Measurements from ENCODE around the gene GPRIN2. TPM values are rescaled to one million over a fixed set of nuclear protein-coding genes. Genes with fewer than 3 reads are reported as not detected.

Gene GPRIN2
- total RNA-seq, 1 experiment from 2014 or later: 3.7 TPM

GRCh38 chr10:46551701-46552525 lies 4.5 kb downstream of the GPRIN2 start:
- Mint-ChIP-seq H3K4me1 (ENCODE audit: low read depth, unreplicated experiment) (no peaks in the 10 kb centered on the region), H3K4me3 (ENCODE audit: unreplicated experiment) (no peak overlapping the region), H3K9me3 (ENCODE audit: unreplicated experiment) (no peaks in the 10 kb centered on the region), H3K27ac (ENCODE audit: unreplicated experiment) (no peak overlapping the region), H3K27me3 (ENCODE audit: insufficient read depth, unreplicated experiment) (no peaks in the 10 kb centered on the region), H3K36me3 (ENCODE audit: insufficient read depth, unreplicated experiment) (no peaks in the 10 kb centered on the region)
- ChIA-PET POLR2A (no interaction called here), CTCF (interaction anchor here (1.3 to 2.4 kb wide), 3 partner anchors 7 to 12 kb away, joined by 4 to 7 read pairs (median 5); no protein-coding TSS in a partner anchor)
- no peak for TF ChIP-seq CTCF (IDR thresholded peaks at IDR 0.05; ENCODE audit: insufficient read depth in 1 of 2, low read depth in 1 of 2, low read length in 1 of 2, severe bottlenecking in 1 of 2, unreplicated experiment in 1 of 2)
- no peaks in the 10 kb centered on the region for H3K36me3 ChIP-seq (ENCODE audit: control insufficient read depth, insufficient read depth, low read length)
- BruUV-seq (replicated peaks): no TSS peak
- H3K27me3 ChIP-seq (replicated peaks; ENCODE audit: control insufficient read depth, insufficient read depth, low read length): no peaks in the 10 kb centered on the region
- H3K4me3 ChIP-seq (ENCODE audit: low read depth, low read length): no peak overlapping the region
- intact Hi-C loops (cut with micrococcal nuclease; ENCODE audit: unreplicated experiment): loop anchor here (1.0 kb wide), 1 partner anchor 12 kb away; no protein-coding TSS in a partner anchor
- no peaks in the 10 kb centered on the region for H3K9me3 ChIP-seq
- peak; percentile 12 to 44 for DNase-seq
- peaks cover 31% of the 10 kb centered on the region; the same call in 1 of the 2 replicates for H3K4me1 ChIP-seq

- no peak for TF ChIP-seq CTCF (IDR thresholded peaks at IDR 0.05; ENCODE audit: insufficient read depth in 1 of 2, low read depth in 1 of 2, low read length in 1 of 2, severe bottlenecking in 1 of 2, unreplicated experiment in 1 of 2)
- no peaks in the 10 kb centered on the region for H3K36me3 ChIP-seq (ENCODE audit: control insufficient read depth, insufficient read depth, low read length)
- Mint-ChIP-seq H3K9me3 (ENCODE audit: unreplicated experiment) (no peaks in the 10 kb centered on the region), H3K27me3 (ENCODE audit: insufficient read depth, unreplicated experiment) (no peaks in the 10 kb centered on the region), H3K27ac (ENCODE audit: unreplicated experiment) (no peak overlapping the region), H3K4me3 (ENCODE audit: unreplicated experiment) (no peak overlapping the region), H3K4me1 (ENCODE audit: low read depth, unreplicated experiment) (no peaks in the 10 kb centered on the region), H3K36me3 (ENCODE audit: insufficient read depth, unreplicated experiment) (no peaks in the 10 kb centered on the region)
- no peaks in the 10 kb centered on the region for H3K27me3 ChIP-seq (replicated peaks; ENCODE audit: control insufficient read depth, insufficient read depth, low read length)
- no TSS peak for BruUV-seq (replicated peaks)
- H3K4me3 ChIP-seq (ENCODE audit: low read depth, low read length): no peak overlapping the region
- ChIA-PET POLR2A (no interaction called here), CTCF (interaction anchor here (1.4 kb wide), 1 partner anchor 9 kb away, joined by 5 read pairs; no protein-coding TSS in a partner anchor)
- no peaks in the 10 kb centered on the region for H3K9me3 ChIP-seq
- DNase-seq: peak in 1 of 2 experiments; percentile 45
- intact Hi-C loops (cut with micrococcal nuclease; ENCODE audit: unreplicated experiment): no loop called here
- H3K4me1 ChIP-seq: peaks cover 36% of the 10 kb centered on the region; the same call in 1 of the 2 replicates
These were observed 5.4 kb downstream of the GPRIN2 start for GRCh38 chr10:46550795-46551700.

- peak in 1 of 2 experiments; percentile 43 for DNase-seq
- Mint-ChIP-seq H3K36me3 (ENCODE audit: insufficient read depth, unreplicated experiment) (no peaks in the 10 kb centered on the region), H3K4me1 (ENCODE audit: low read depth, unreplicated experiment) (peaks cover 4% of the 10 kb centered on the region), H3K27ac (ENCODE audit: unreplicated experiment) (no peak overlapping the region), H3K4me3 (ENCODE audit: unreplicated experiment) (no peak overlapping the region), H3K9me3 (ENCODE audit: unreplicated experiment) (no peaks in the 10 kb centered on the region), H3K27me3 (ENCODE audit: insufficient read depth, unreplicated experiment) (no peaks in the 10 kb centered on the region)
- no peaks in the 10 kb centered on the region for H3K27me3 ChIP-seq (replicated peaks; ENCODE audit: control insufficient read depth, insufficient read depth, low read length)
- H3K9me3 ChIP-seq: no peaks in the 10 kb centered on the region
- CTCF ChIA-PET: no interaction called here
- no peaks in the 10 kb centered on the region for H3K36me3 ChIP-seq (ENCODE audit: control insufficient read depth, insufficient read depth, low read length)
- peaks cover 31% of the 10 kb centered on the region; the same call in 1 of the 2 replicates for H3K4me1 ChIP-seq
- intact Hi-C loops (cut with micrococcal nuclease; ENCODE audit: unreplicated experiment): no loop called here
- POLR2A ChIA-PET: no interaction called here
- BruUV-seq (replicated peaks): no TSS peak
- no peak overlapping the region for H3K4me3 ChIP-seq (ENCODE audit: low read depth, low read length)
- no peak for TF ChIP-seq CTCF (IDR thresholded peaks at IDR 0.05; ENCODE audit: insufficient read depth in 1 of 2, low read depth in 1 of 2, low read length in 1 of 2, severe bottlenecking in 1 of 2, unreplicated experiment in 1 of 2)
These were observed 6.2 kb downstream of the GPRIN2 start for GRCh38 chr10:46550076-46550790.
